GM10248 (cell line): ENCODE results near the gene FANCL.
"Not testable (repeated sequence)": the region's sequence is repeated elsewhere in the genome, so short reads cannot be mapped to it uniquely, and the experiment has no call there.

ENCODE experiments used
- CTCF ChIA-PET: fragments of 300-600 bp; sonication (Branson Sonifier 250); formaldehyde crosslinking; extraction: SDS; loops from one replicate; lab custom pipeline; 2021; ENCODE audit warnings: antibody characterized with exemption; lab: Yijun Ruan, JAX
- POLR2A ChIA-PET: fragments of 350-650 bp; sonication (Branson Sonifier 250); formaldehyde crosslinking; extraction: SDS; loops from one replicate; lab custom pipeline; 2020; ENCODE audit warnings: antibody characterized with exemption; lab: Yijun Ruan, JAX
- DNase-seq: peaks from one replicate; pipeline ENCODE4 v3.0.0; 2012; ENCODE audit errors: extremely low spot score
- TF ChIP-seq, protein P1 (sequence below): IDR thresholded peaks from 2 replicates; pipeline ENCODE4 v1.5.1; 2012; ENCODE audit warnings: mild to moderate bottlenecking, low read depth; ENCODE audit errors: extremely low read depth, missing control alignments, control extremely low read depth

Gene FANCL

DNA sequence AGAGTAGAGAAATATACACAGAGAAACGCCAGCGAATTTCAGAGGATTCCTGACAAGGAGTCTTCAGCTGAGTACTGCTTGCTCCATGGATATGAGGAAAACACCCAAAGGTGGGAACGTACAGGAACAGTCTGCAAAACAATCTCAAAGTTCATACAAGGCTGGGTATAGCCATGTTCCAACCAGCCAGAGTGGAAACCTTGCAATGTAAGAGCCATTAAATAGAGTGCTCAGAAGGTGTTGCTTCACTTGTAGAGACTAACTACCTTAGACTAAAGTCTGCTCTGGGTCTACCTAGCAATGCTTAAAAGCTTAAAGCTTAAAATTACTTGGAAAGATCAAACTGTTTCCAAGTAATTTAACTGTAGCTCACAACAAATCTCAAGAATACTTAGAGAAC lies 6.0 kb downstream of the FANCL start:
- TF ChIP-seq, protein P1, sequence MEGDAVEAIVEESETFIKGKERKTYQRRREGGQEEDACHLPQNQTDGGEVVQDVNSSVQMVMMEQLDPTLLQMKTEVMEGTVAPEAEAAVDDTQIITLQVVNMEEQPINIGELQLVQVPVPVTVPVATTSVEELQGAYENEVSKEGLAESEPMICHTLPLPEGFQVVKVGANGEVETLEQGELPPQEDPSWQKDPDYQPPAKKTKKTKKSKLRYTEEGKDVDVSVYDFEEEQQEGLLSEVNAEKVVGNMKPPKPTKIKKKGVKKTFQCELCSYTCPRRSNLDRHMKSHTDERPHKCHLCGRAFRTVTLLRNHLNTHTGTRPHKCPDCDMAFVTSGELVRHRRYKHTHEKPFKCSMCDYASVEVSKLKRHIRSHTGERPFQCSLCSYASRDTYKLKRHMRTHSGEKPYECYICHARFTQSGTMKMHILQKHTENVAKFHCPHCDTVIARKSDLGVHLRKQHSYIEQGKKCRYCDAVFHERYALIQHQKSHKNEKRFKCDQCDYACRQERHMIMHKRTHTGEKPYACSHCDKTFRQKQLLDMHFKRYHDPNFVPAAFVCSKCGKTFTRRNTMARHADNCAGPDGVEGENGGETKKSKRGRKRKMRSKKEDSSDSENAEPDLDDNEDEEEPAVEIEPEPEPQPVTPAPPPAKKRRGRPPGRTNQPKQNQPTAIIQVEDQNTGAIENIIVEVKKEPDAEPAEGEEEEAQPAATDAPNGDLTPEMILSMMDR = no peak
- POLR2A ChIA-PET = no interaction called here
- CTCF ChIA-PET = interaction anchor here (1.6 kb wide), 1 partner anchor 9 kb away, joined by 6 read pairs; no protein-coding TSS in a partner anchor
- no peak for DNase-seq

DNA sequence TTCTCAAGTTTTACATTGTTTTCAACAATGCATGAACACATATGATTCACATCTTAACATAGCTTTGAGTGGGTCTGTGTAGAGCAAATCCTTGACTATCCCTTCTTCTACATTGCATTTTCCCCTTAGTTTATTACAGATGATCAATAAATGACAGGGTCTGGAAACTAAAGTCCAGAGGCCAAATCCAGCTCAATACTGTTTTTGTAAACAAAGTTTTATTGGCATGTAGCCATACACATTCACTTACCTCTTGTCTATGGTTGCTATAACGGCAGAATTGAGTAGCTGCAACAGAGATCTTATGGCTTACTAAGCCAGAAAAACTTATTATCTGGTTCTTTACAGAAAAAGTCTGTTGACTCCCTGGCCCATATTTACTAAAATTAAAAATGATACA lies 12.8 kb downstream of the FANCL start:
- DNase-seq = no peak
- ChIA-PET POLR2A (no interaction called here), CTCF (no interaction called here)
- TF ChIP-seq, protein P1 = no peak

DNA sequence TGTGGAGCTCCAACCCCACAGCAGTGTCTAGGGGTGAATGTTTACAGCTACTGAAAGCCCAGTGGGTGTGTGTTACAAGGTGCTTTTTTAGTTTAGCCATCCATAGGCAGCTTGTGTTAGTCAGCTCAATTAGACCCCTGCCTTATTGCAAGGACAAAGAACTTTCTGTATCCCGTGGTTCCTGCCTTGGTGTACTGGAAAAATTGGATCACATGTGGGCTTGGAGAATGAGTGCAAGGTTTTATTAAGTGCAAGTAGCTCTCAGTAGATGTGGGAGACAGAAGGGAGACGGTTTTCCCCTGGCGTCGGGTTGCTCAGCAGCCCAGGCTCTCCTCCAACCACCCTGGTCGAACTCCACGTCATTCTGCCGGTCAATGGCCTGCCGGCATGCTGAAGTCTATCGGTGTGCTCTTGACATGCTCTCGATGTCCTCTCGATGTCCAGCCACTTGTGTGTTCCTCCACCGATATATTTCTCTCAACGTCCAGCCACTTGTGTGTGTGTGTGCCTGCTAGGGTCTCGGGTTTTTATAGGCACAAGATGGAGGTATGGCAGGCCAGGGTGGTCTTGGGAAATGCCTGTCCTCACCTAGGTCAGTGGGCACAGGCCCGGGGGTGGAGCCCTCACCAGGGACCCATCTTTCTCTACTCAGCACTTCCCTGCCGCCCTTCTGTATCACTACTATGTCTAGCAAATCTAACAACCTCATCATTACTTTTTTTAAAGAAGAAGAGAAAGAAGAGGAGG lies 13.8 kb downstream of the FANCL start:
- ChIA-PET POLR2A (interaction anchor here (0.6 kb wide), 1 partner anchor 37 kb away, joined by 4 read pairs; no protein-coding TSS in a partner anchor), CTCF (interaction anchor here (0.8 to 1.5 kb wide), 3 partner anchors 8 to 322 kb away, joined by 3 to 6 read pairs (median 3); no protein-coding TSS in a partner anchor)
- no peak for DNase-seq
- TF ChIP-seq, protein P1 = no peak

DNA sequence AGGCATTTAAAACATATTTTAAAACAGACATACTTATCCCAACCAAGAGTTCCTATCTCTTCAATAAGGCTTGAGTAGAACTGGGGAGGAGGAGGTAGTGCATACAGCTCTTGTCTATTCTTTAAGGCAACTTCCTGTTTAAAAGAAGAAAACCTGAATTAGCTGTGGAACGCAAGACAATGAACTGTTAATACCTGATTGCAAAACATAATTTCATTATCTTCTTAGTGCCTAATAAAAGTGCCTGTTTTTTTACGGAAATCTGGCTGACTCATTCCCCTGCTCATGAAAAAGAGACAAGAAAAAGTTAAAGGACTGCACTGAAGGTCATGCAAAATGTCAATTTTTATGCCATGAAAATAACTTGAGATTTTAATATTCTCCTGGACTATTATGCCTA lies 19.2 kb downstream of the FANCL start:
- ChIA-PET CTCF (no interaction called here), POLR2A (no interaction called here)
- TF ChIP-seq, protein P1 = no peak

DNA sequence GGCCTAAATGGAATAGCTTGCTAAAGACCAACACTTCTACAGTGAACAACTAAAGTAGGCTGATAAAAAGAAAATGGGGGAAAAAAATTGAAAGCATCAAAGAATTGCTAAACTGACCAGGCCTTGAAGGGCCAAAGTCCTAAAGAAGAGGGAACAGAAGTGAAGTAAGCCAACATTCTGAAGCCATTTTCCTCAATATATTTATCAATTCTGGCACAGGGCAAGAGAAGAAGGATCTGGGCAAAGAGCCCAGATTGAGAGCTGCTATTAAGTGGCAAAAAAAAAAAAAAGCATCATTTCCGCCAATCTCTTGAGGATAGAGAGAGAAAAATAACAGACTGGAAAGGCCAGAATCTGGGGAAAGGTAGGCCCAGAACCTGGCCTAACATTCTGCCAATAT lies 25.7 kb downstream of the FANCL start:
- ChIA-PET CTCF (interaction anchor here (1.4 kb wide), 1 partner anchor 8 kb away, joined by 4 read pairs; no protein-coding TSS in a partner anchor), POLR2A (no interaction called here)
- TF ChIP-seq, protein P1 = no peak
- no peak for DNase-seq

More for the DNA sequence above, 19.2 kb downstream of the FANCL start:
- no peak for DNase-seq

DNA sequence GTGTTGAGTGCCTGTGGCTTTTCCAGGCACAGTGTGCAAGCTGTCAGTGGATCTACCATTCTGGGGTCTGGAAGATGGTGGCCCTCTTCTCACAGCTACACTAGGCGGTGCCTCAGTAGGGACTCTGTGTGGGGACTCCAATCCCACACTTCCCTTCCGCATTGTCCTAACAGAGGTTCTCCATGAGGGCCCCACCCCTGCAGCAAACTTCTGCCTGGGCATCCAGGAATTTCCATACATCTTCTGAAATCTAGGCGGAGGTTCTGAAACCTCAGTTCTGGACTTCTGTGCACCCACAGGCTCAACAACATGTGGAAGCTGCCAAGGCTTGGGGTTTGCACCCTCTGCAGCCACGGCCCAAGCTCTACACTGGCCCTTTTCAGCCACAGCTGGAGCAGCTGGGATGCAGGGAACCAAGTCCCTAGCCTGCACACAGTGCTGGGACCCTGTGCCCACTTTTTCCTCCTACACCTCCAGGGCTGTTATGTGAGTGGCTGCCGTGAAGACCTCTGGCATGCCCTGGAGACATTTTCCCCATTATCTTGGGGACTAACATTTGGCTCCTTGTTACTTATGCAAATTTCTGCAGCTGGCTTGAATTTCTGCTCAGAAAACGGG lies 30.1 kb downstream of the FANCL start:
- POLR2A ChIA-PET, DNase-seq: not testable (repeated sequence)
- CTCF ChIA-PET = interaction anchor here (0.9 kb wide), 1 partner anchor 10 kb away, joined by 3 read pairs; no protein-coding TSS in a partner anchor

DNA sequence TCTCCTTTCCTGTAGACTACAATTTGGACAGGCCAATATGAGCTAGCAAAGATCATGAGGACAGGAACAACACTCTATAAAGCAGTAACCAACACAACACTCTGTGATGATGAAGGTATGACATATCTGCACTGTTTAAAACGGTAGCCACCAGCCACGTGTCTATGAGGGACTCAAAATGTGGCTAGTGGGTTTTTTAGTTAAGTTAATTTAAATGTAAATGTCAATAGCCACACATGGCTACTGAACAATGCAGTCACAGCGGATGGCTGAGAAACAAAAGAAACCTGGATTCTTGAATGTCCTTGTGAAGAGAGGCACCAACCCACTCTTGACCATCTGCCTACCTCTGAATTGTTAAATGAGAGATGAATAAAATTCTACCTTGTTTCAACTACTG lies 33.9 kb downstream of the FANCL start:
- DNase-seq = no peak
- TF ChIP-seq, protein P1 = no peak
- ChIA-PET POLR2A (no interaction called here), CTCF (interaction anchor here (1.2 to 1.6 kb wide), 2 partner anchors 7 to 9 kb away, joined by 4 read pairs; no protein-coding TSS in a partner anchor)
